AG09319 (cell line): ENCODE data around the gene ZNF638.
"Not testable (repeated sequence)": the region's sequence is repeated elsewhere in the genome, so short reads cannot be mapped to it uniquely, and the experiment has no call there.

Experiments used
- DNase-seq: peaks from one replicate; pipeline ENCODE4 v3.0.0-alpha.2; 2010; ENCODE audit warnings: low read depth; ENCODE audit errors: extremely low read depth
- CTCF ChIP-seq: IDR thresholded peaks from 2 replicates; pipeline ENCODE4 v1.5.1; 2011; ENCODE audit warnings: low read depth, mild to moderate bottlenecking, inconsistent platforms, low read length, moderate library complexity

ZNF638 gene

GRCh38 chr2:71326968-71327367, 4.6 kb upstream of the ZNF638 start:
- DNase-seq: no peak
- TF ChIP-seq CTCF: no peak

- DNase-seq: no peak
Observed at GRCh38 chr2:71327916-71328315, 3.7 kb upstream of the ZNF638 start.

GRCh38 chr2:71330155-71330554, 1.4 kb upstream of the ZNF638 start:
- no peak for DNase-seq
- no peak for TF ChIP-seq CTCF

More at GRCh38 chr2:71327916-71328315, 3.7 kb upstream of the ZNF638 start:
- no peak for TF ChIP-seq CTCF

GRCh38 chr2:71330585-71331330, 824 bp upstream of the ZNF638 start:
- no peak for DNase-seq
- TF ChIP-seq CTCF: no peak

- DNase-seq: not testable (repeated sequence)
Observed at GRCh38 chr2:71331331-71331580, 326 bp upstream of the ZNF638 start.

- no peak for TF ChIP-seq CTCF
- DNase-seq: no peak
Observed at GRCh38 chr2:71332435-71332796, 834 bp downstream of the ZNF638 start.

GRCh38 chr2:71333619-71334018, 2.0 kb downstream of the ZNF638 start:
- no peak for DNase-seq
- no peak for TF ChIP-seq CTCF

- TF ChIP-seq CTCF: no peak
- DNase-seq: no peak
Observed at GRCh38 chr2:71336384-71336783, 4.8 kb downstream of the ZNF638 start.
